ENCODE measurements around the gene PHKG2. TPM values are rescaled to one million over a fixed set of nuclear protein-coding genes. Genes with fewer than 3 reads are reported as not detected.

Gene PHKG2
- total and polyA plus RNA-seq, 9 donors: 13.1 to 41.6 (median 20.6) TPM

DNA sequence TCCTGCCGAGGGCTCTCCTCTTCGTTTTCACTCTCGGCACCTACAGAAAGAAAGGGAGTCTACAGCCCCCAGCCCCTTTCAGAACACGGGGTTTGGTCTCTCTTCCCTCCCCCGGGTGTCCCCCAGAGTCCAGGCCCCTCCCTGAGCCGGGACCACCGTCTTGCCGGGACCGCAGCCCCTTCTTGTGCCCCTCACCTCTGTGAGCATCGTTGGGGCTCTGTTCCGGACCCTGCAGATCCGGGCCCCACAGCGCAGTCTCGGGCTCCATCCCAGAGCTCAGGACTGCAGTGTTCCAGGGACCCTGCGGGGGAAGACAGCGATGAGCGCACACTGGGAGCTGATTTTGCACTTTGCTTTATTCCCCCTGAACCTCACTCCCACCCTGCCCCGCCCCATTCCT, 36.0 kb downstream of the PHKG2 start:
- H3K4me3 ChIP-seq: no peak overlapping the region
- 75 to 77% (median 76%) methylated on average over 18 of the region's 18 CpGs for whole genome bisulfite sequencing, 3 donors
- intact Hi-C loops (cut with DNase I): loop anchor here in 1 of 4 donors (10.0 kb wide), 1 partner anchor 59 kb away; no protein-coding TSS in a partner anchor
- H3K27ac ChIP-seq: no peak overlapping the region
- DNase-seq: no peak
- no peaks in the 10 kb centered on the region for H3K27me3 ChIP-seq
- TF ChIP-seq, protein P1, sequence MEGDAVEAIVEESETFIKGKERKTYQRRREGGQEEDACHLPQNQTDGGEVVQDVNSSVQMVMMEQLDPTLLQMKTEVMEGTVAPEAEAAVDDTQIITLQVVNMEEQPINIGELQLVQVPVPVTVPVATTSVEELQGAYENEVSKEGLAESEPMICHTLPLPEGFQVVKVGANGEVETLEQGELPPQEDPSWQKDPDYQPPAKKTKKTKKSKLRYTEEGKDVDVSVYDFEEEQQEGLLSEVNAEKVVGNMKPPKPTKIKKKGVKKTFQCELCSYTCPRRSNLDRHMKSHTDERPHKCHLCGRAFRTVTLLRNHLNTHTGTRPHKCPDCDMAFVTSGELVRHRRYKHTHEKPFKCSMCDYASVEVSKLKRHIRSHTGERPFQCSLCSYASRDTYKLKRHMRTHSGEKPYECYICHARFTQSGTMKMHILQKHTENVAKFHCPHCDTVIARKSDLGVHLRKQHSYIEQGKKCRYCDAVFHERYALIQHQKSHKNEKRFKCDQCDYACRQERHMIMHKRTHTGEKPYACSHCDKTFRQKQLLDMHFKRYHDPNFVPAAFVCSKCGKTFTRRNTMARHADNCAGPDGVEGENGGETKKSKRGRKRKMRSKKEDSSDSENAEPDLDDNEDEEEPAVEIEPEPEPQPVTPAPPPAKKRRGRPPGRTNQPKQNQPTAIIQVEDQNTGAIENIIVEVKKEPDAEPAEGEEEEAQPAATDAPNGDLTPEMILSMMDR (IDR thresholded peaks at IDR 0.05): no peak
- TF ChIP-seq POLR2A (IDR thresholded peaks at IDR 0.05) (no peak), EP300 (IDR thresholded peaks at IDR 0.05) (no peak)
- H3K9me3 ChIP-seq: no peaks in the 10 kb centered on the region
- H3K36me3 ChIP-seq: no peaks in the 10 kb centered on the region
- H3K4me1 ChIP-seq (ENCODE audit: insufficient read depth): peaks cover 7% of the 10 kb centered on the region

DNA sequence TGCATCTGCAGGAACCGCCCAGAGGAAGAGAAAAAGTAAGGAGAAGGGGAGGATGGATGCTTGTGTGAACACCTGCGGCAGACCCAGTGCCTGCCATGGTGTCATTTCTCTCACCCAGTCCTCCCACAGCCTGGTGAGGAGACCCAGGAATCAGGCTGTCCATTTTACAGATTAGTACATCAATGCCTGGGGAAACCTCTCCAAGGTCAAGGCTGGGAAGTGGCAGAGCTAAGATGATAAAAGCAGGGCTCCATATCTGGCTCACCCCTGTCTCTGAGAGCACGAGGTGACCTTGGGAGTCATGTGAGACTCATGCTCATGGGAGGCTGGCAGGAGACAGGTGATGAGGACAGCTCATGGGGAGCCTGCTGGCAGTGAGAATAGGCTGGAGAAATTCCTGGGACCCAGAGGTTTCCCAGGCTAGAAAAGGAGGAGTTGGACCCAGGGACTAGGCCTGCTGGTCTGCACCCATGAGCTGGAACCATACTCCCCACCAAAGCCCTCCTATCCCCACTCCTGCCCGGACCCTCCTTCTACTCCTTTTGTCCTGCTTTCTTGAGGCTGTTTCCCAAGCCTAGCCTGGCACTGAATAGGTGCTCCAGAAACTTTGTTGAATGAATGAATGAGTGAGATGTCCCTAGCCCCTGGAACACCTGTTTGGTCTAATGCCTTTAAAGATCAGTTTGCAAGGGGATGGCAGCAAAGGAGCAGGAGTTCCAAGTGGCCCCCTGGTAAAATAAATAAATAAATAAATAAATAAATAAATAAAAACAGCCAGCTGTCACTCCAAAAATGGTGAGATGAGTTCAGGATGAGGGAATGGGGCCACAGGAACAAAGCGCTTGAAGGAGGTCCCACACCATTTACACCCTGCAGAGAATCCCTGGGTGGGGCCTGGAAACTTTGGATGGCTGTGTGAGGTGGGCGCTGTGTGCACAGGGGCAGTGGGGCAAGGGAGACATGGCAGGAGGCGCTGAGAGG, 37.2 kb downstream of the PHKG2 start:
- no peaks in the 10 kb centered on the region for H3K9me3 ChIP-seq
- H3K36me3 ChIP-seq: no peaks in the 10 kb centered on the region
- intact Hi-C loops (cut with DNase I): loop anchor here in 1 of 4 donors (2.0 to 10.0 kb wide), 2 partner anchors 19 to 61 kb away; no protein-coding TSS in a partner anchor
- DNase-seq: no peak
- H3K4me1 ChIP-seq (ENCODE audit: insufficient read depth): peaks cover 7% of the 10 kb centered on the region
- H3K4me3 ChIP-seq: no peak overlapping the region
- WGBS, 3 donors: 49 to 61% (median 51%) methylated on average over 7 of the region's 7 CpGs
- H3K27me3 ChIP-seq: no peaks in the 10 kb centered on the region
- TF ChIP-seq EP300 (IDR thresholded peaks at IDR 0.05) (no peak), POLR2A (IDR thresholded peaks at IDR 0.05) (no peak)
- TF ChIP-seq, protein P1 (IDR thresholded peaks at IDR 0.05): no peak
- peak overlapping the region in 1 of 2 donors; percentile 87 for H3K27ac ChIP-seq

DNA sequence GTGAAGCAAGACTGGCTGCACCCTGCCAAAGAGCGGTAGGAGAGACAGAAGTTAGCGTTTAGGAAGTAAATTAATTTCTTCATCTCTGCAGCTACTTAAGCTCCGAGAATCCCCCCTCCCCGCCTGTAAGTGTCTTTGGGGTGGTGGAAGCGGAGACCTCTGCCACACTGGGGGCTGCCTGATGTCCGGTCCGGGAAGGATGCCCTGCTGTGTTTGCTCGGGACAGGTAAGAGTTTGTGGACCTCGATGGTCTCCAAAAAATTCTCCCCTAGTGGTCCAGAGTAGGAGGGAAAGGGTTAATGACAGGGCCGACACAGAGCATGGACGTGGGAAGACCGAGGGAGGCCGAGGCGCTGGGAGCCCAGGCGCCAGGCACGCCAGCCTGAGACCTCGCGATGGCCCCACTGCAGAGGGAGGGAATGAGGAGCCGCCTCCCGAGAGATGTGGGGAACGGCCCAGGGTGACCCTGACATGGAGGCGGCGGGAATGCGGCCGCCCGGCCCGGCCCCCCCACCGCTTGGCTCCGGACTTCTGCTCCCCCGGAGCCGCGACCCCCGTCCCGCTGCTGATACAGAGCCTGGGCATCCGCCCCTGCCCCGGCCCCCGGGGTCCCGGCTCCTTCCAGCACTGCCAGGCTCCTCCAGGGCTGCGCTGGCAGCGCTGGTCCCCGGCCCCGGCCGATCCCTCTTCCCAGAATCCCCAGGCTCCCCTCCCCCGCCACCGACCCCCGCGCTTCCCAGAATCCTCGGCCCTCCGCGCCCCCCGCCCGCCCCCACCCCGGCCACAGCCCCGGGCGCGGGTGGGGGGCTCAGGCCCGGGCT, 38.1 kb downstream of the PHKG2 start:
- Histone ChIP-seq H3K27me3 (no peaks in the 10 kb centered on the region), H3K27ac (peak overlapping the region; percentile 65 to 87), H3K4me3 (peak overlapping the region; percentile 91), H3K9me3 (no peaks in the 10 kb centered on the region), H3K36me3 (no peaks in the 10 kb centered on the region), H3K4me1 (ENCODE audit: insufficient read depth) (peaks cover 7% of the 10 kb centered on the region)
- TF ChIP-seq POLR2A (IDR thresholded peaks at IDR 0.05): no peak
- TF ChIP-seq, protein P1 (IDR thresholded peaks at IDR 0.05): no peak
- no peak for TF ChIP-seq EP300 (IDR thresholded peaks at IDR 0.05)
- DNase-seq: peak in 4 of 5 donors; percentile 52 to 78 (median 64)
- intact Hi-C loops (cut with DNase I): loop anchor here in 1 of 4 donors (2.0 to 10.0 kb wide), 2 partner anchors 18 to 62 kb away; no protein-coding TSS in a partner anchor
- WGBS, 3 donors: 2 to 4% (median 3%) methylated on average over 34 to 57 of the region's 57 CpGs

Data from ovary (tissue), 9 donors.